ENCODE data around the gene LAPTM4A. TPM values are rescaled to one million over a fixed set of nuclear protein-coding genes. Genes with fewer than 3 reads are reported as not detected.
"Not testable (repeated sequence)": the region's sequence is repeated elsewhere in the genome, so short reads cannot be mapped to it uniquely, and the experiment has no call there.

Gene LAPTM4A
- total and polyA plus RNA-seq, 2 donors = 47.6 to 168 TPM

GRCh38 chr2:20080839-20081415, 29.5 kb upstream of the LAPTM4A start:
- Histone ChIP-seq H3K36me3 (ENCODE audit: control insufficient read depth in 2 of 2, insufficient read depth in 2 of 2, low read length in 1 of 2) (no peaks in the 10 kb centered on the region), H3K27ac (ENCODE audit: low read depth in 1 of 2, low read length in 1 of 2) (no peak overlapping the region), H3K4me1 (ENCODE audit: control insufficient read depth in 2 of 2, insufficient read depth in 2 of 2, low read length in 2 of 2) (no peaks in the 10 kb centered on the region), H3K4me3 (ENCODE audit: low read length in 2 of 2) (no peak overlapping the region), H3K9me3 (ENCODE audit: control insufficient read depth in 2 of 2, insufficient read depth in 1 of 2, low read length in 1 of 2) (no peaks in the 10 kb centered on the region), H3K27me3 (ENCODE audit: control insufficient read depth in 2 of 2, insufficient read depth in 1 of 2, low read length in 1 of 2) (peaks cover 0 to 2% of the 10 kb centered on the region in 2 donors)
- 78% methylated on average over 8 of the region's 8 CpGs for WGBS
- DNase-seq (ENCODE audit: low read depth in 6 of 9, low spot score in 9 of 9) = no peak

- Histone ChIP-seq H3K36me3 (ENCODE audit: control insufficient read depth in 2 of 2, insufficient read depth in 2 of 2, low read length in 1 of 2) (no peaks in the 10 kb centered on the region), H3K27me3 (ENCODE audit: control insufficient read depth in 2 of 2, insufficient read depth in 1 of 2, low read length in 1 of 2) (peaks cover 0 to 2% of the 10 kb centered on the region in 2 donors), H3K4me3 (ENCODE audit: low read length in 2 of 2) (no peak overlapping the region), H3K9me3 (ENCODE audit: control insufficient read depth in 2 of 2, insufficient read depth in 1 of 2, low read length in 1 of 2) (no peaks in the 10 kb centered on the region), H3K27ac (ENCODE audit: low read depth in 1 of 2, low read length in 1 of 2) (no peak overlapping the region), H3K4me1 (ENCODE audit: control insufficient read depth in 2 of 2, insufficient read depth in 2 of 2, low read length in 2 of 2) (no peaks in the 10 kb centered on the region)
- DNase-seq (ENCODE audit: low read depth in 6 of 9, low spot score in 9 of 9) = no peak
- 94% methylated on average over 10 of the region's 10 CpGs for WGBS
Observed at GRCh38 chr2:20080428-20080827, 29.0 kb upstream of the LAPTM4A start.

- no peak overlapping the region for H3K27ac ChIP-seq (ENCODE audit: low read depth in 1 of 2, low read length in 1 of 2)
- H3K4me1 ChIP-seq (ENCODE audit: control insufficient read depth in 2 of 2, insufficient read depth in 2 of 2, low read length in 2 of 2) = no peaks in the 10 kb centered on the region
- H3K36me3 ChIP-seq (ENCODE audit: control insufficient read depth in 2 of 2, insufficient read depth in 2 of 2, low read length in 1 of 2) = no peaks in the 10 kb centered on the region
- H3K9me3 ChIP-seq (ENCODE audit: control insufficient read depth in 2 of 2, insufficient read depth in 1 of 2, low read length in 1 of 2) = no peaks in the 10 kb centered on the region
- no peak overlapping the region for H3K4me3 ChIP-seq (ENCODE audit: low read length in 2 of 2)
- peaks cover 0 to 2% of the 10 kb centered on the region in 2 donors for H3K27me3 ChIP-seq (ENCODE audit: control insufficient read depth in 2 of 2, insufficient read depth in 1 of 2, low read length in 1 of 2)
- WGBS = 92% methylated on average over 6 of the region's 6 CpGs
- no peak for DNase-seq (ENCODE audit: low read depth in 6 of 9, low spot score in 9 of 9)
Observed at GRCh38 chr2:20079546-20080115, 28.2 kb upstream of the LAPTM4A start.

- no peak for DNase-seq (ENCODE audit: low read depth in 6 of 9, low spot score in 9 of 9)
- Histone ChIP-seq H3K36me3 (ENCODE audit: control insufficient read depth in 2 of 2, insufficient read depth in 2 of 2, low read length in 1 of 2) (no peaks in the 10 kb centered on the region), H3K9me3 (ENCODE audit: control insufficient read depth in 2 of 2, insufficient read depth in 1 of 2, low read length in 1 of 2) (no peaks in the 10 kb centered on the region), H3K4me1 (ENCODE audit: control insufficient read depth in 2 of 2, insufficient read depth in 2 of 2, low read length in 2 of 2) (no peaks in the 10 kb centered on the region), H3K27me3 (ENCODE audit: control insufficient read depth in 2 of 2, insufficient read depth in 1 of 2, low read length in 1 of 2) (peaks cover 0 to 2% of the 10 kb centered on the region in 2 donors), H3K27ac (ENCODE audit: low read depth in 1 of 2, low read length in 1 of 2) (no peak overlapping the region), H3K4me3 (ENCODE audit: low read length in 2 of 2) (no peak overlapping the region)
- WGBS = 88% methylated on average over 4 of the region's 4 CpGs
Observed at GRCh38 chr2:20077411-20077940, 26.0 kb upstream of the LAPTM4A start.

GRCh38 chr2:20076757-20077156, 25.3 kb upstream of the LAPTM4A start:
- Histone ChIP-seq H3K27ac (ENCODE audit: low read depth in 1 of 2, low read length in 1 of 2) (no peak overlapping the region), H3K9me3 (ENCODE audit: control insufficient read depth in 2 of 2, insufficient read depth in 1 of 2, low read length in 1 of 2) (no peaks in the 10 kb centered on the region), H3K4me3 (ENCODE audit: low read length in 2 of 2) (no peak overlapping the region), H3K36me3 (ENCODE audit: control insufficient read depth in 2 of 2, insufficient read depth in 2 of 2, low read length in 1 of 2) (no peaks in the 10 kb centered on the region), H3K27me3 (ENCODE audit: control insufficient read depth in 2 of 2, insufficient read depth in 1 of 2, low read length in 1 of 2) (peaks cover 0 to 4% of the 10 kb centered on the region in 2 donors), H3K4me1 (ENCODE audit: control insufficient read depth in 2 of 2, insufficient read depth in 2 of 2, low read length in 2 of 2) (no peaks in the 10 kb centered on the region)
- no peak for DNase-seq (ENCODE audit: low read depth in 6 of 9, low spot score in 9 of 9)
- 93% methylated on average over 6 of the region's 6 CpGs for WGBS

GRCh38 chr2:20074901-20075300, 23.5 kb upstream of the LAPTM4A start:
- no peak overlapping the region for H3K27ac ChIP-seq (ENCODE audit: low read depth in 1 of 2, low read length in 1 of 2)

GRCh38 chr2:20074046-20074648, 22.7 kb upstream of the LAPTM4A start:
- H3K4me1 ChIP-seq (ENCODE audit: control insufficient read depth in 2 of 2, insufficient read depth in 2 of 2, low read length in 2 of 2); H3K9me3 ChIP-seq (ENCODE audit: control insufficient read depth in 2 of 2, insufficient read depth in 1 of 2, low read length in 1 of 2); DNase-seq (ENCODE audit: low read depth in 6 of 9, low spot score in 9 of 9); H3K27me3 ChIP-seq (ENCODE audit: control insufficient read depth in 2 of 2, insufficient read depth in 1 of 2, low read length in 1 of 2); H3K36me3 ChIP-seq (ENCODE audit: control insufficient read depth in 2 of 2, insufficient read depth in 2 of 2, low read length in 1 of 2); H3K4me3 ChIP-seq (ENCODE audit: low read length in 2 of 2): not testable (repeated sequence)
- H3K27ac ChIP-seq (ENCODE audit: low read depth in 1 of 2, low read length in 1 of 2) = peak overlapping the region in 1 of 2 donors; percentile 13
- WGBS = 81% methylated on average over 9 of the region's 9 CpGs

More at GRCh38 chr2:20074901-20075300, 23.5 kb upstream of the LAPTM4A start:
- Histone ChIP-seq H3K36me3 (ENCODE audit: control insufficient read depth in 2 of 2, insufficient read depth in 2 of 2, low read length in 1 of 2) (no peaks in the 10 kb centered on the region), H3K9me3 (ENCODE audit: control insufficient read depth in 2 of 2, insufficient read depth in 1 of 2, low read length in 1 of 2) (no peaks in the 10 kb centered on the region), H3K4me1 (ENCODE audit: control insufficient read depth in 2 of 2, insufficient read depth in 2 of 2, low read length in 2 of 2) (no peaks in the 10 kb centered on the region), H3K27me3 (ENCODE audit: control insufficient read depth in 2 of 2, insufficient read depth in 1 of 2, low read length in 1 of 2) (peaks cover 0 to 4% of the 10 kb centered on the region in 2 donors), H3K4me3 (ENCODE audit: low read length in 2 of 2) (no peak overlapping the region)
- DNase-seq (ENCODE audit: low read depth in 6 of 9, low spot score in 9 of 9) = no peak
- 87% methylated on average over 8 of the region's 8 CpGs for WGBS

- Histone ChIP-seq H3K9me3 (ENCODE audit: control insufficient read depth in 2 of 2, insufficient read depth in 1 of 2, low read length in 1 of 2) (no peaks in the 10 kb centered on the region), H3K36me3 (ENCODE audit: control insufficient read depth in 2 of 2, insufficient read depth in 2 of 2, low read length in 1 of 2) (no peaks in the 10 kb centered on the region), H3K27ac (ENCODE audit: low read depth in 1 of 2, low read length in 1 of 2) (no peak overlapping the region), H3K4me1 (ENCODE audit: control insufficient read depth in 2 of 2, insufficient read depth in 2 of 2, low read length in 2 of 2) (no peaks in the 10 kb centered on the region), H3K4me3 (ENCODE audit: low read length in 2 of 2) (no peak overlapping the region), H3K27me3 (ENCODE audit: control insufficient read depth in 2 of 2, insufficient read depth in 1 of 2, low read length in 1 of 2) (peaks cover 0 to 4% of the 10 kb centered on the region in 2 donors)
- no peak for DNase-seq (ENCODE audit: low read depth in 6 of 9, low spot score in 9 of 9)
- 97% methylated on average over 2 of the region's 2 CpGs for WGBS
Observed at GRCh38 chr2:20073460-20073859, 22.0 kb upstream of the LAPTM4A start.

- H3K36me3 ChIP-seq (ENCODE audit: control insufficient read depth in 2 of 2, insufficient read depth in 2 of 2, low read length in 1 of 2) = no peaks in the 10 kb centered on the region
- no peaks in the 10 kb centered on the region for H3K4me1 ChIP-seq (ENCODE audit: control insufficient read depth in 2 of 2, insufficient read depth in 2 of 2, low read length in 2 of 2)
- DNase-seq (ENCODE audit: low read depth in 6 of 9, low spot score in 9 of 9) = no peak
- WGBS = 95% methylated on average over 7 of the region's 7 CpGs
- peaks cover 0 to 4% of the 10 kb centered on the region in 2 donors for H3K27me3 ChIP-seq (ENCODE audit: control insufficient read depth in 2 of 2, insufficient read depth in 1 of 2, low read length in 1 of 2)
- H3K4me3 ChIP-seq (ENCODE audit: low read length in 2 of 2) = no peak overlapping the region
- H3K27ac ChIP-seq (ENCODE audit: low read depth in 1 of 2, low read length in 1 of 2) = no peak overlapping the region
- H3K9me3 ChIP-seq (ENCODE audit: control insufficient read depth in 2 of 2, insufficient read depth in 1 of 2, low read length in 1 of 2) = no peaks in the 10 kb centered on the region
Observed at GRCh38 chr2:20072436-20073158, 21.2 kb upstream of the LAPTM4A start.
